HepG2 (cell line): ENCODE results near the gene RBAK. TPM values are rescaled to one million over a fixed set of nuclear protein-coding genes. Genes with fewer than 3 reads are reported as not detected.

Experiments
- ARHGAP35 ChIP-seq: sonication (generic); formaldehyde crosslinking; IDR thresholded peaks from 2 replicates; pipeline ENCODE4 v1.9.0; 2022; ENCODE audit warnings: mild to moderate bottlenecking, inconsistent platforms, moderate library complexity, missing genetic modification reagents, borderline replicate concordance
- BCL6 ChIP-seq: IDR thresholded peaks from 2 replicates; pipeline ENCODE4 v1.6.1; 2016; ENCODE audit warnings: missing genetic modification reagents, missing compliant biosample characterization
- DNMT3B ChIP-seq: conservative IDR thresholded peaks from 2 replicates; pipeline ENCODE4 v1.6.1; 2016; ENCODE audit warnings: missing biosample characterization, control low read depth
- DR1 ChIP-seq: sonication (generic); formaldehyde crosslinking; IDR thresholded peaks from 2 replicates; pipeline ENCODE4 v1.8.0; 2021; ENCODE audit warnings: mild to moderate bottlenecking, missing genetic modification reagents, inconsistent platforms
- FOXA1 ChIP-seq, 2 experiments: fragments of 450-650 bp in 1 of 2; sonication (generic) in 1 of 2; formaldehyde crosslinking in 1 of 2; IDR thresholded peaks; 2 replicates each; pipeline versions ENCODE4 v1.4.0 to v1.6.1; 2016 to 2020; ENCODE audit warnings: missing genetic modification reagents in 1 of 2
- FOXO1 ChIP-seq: sonication (generic); formaldehyde crosslinking; IDR thresholded peaks from 2 replicates; pipeline ENCODE4 v1.4.0; 2020; ENCODE audit warnings: missing genetic modification reagents
- GLI4 ChIP-seq: sonication (generic); formaldehyde crosslinking; IDR thresholded peaks from 2 replicates; pipeline ENCODE4 v1.5.1; 2020; ENCODE audit warnings: missing genetic modification reagents, mild to moderate bottlenecking, moderate library complexity, borderline replicate concordance
- MED13 ChIP-seq: sonication (generic); formaldehyde crosslinking; IDR thresholded peaks from 2 replicates; pipeline ENCODE4 v1.5.0; 2020; ENCODE audit warnings: missing genetic modification reagents
- MXD4 ChIP-seq: IDR thresholded peaks from 2 replicates; pipeline ENCODE4 v1.6.1; 2016; ENCODE audit warnings: mild to moderate bottlenecking, missing biosample characterization, missing genetic modification reagents
- MXI1 ChIP-seq: IDR thresholded peaks from 3 replicates; pipeline ENCODE4 v1.6.1; 2012; ENCODE audit warnings: low read depth, low read length, inconsistent platforms, borderline replicate concordance
- PHF21A ChIP-seq: sonication (generic); formaldehyde crosslinking; IDR thresholded peaks from 2 replicates; pipeline ENCODE4 v1.5.0; 2020; ENCODE audit warnings: mild to moderate bottlenecking, missing genetic modification reagents
- POGZ ChIP-seq: sonication (generic); formaldehyde crosslinking; IDR thresholded peaks from 2 replicates; pipeline ENCODE4 v1.4.0; 2020; ENCODE audit warnings: mild to moderate bottlenecking, missing genetic modification reagents
- SOX13 ChIP-seq, 3 experiments: fragments of 450-650 bp in 1 of 3; sonication (generic) in 1 of 3; formaldehyde crosslinking in 1 of 3; IDR thresholded peaks in 2 of 3; conservative IDR thresholded peaks in 1 of 3; 2 replicates each; pipeline versions ENCODE4 v1.5.0 to v1.6.1; 2016 to 2020; ENCODE audit warnings: antibody characterized with exemption in 1 of 3, mild to moderate bottlenecking in 1 of 3, missing compliant biosample characterization in 1 of 3, missing genetic modification reagents in 1 of 3, moderate library complexity in 1 of 3
- STAT6 ChIP-seq: sonication (generic); formaldehyde crosslinking; IDR thresholded peaks from 2 replicates; pipeline ENCODE4 v1.4.0; 2020; ENCODE audit warnings: missing genetic modification reagents, mild to moderate bottlenecking, borderline replicate concordance
- ZGPAT ChIP-seq: IDR thresholded peaks from 2 replicates; pipeline ENCODE4 v1.6.1; 2016; ENCODE audit warnings: mild to moderate bottlenecking
- ZNF275 ChIP-seq: sonication (generic); formaldehyde crosslinking; IDR thresholded peaks from 2 replicates; pipeline ENCODE4 v1.8.0; 2022; ENCODE audit warnings: missing genetic modification reagents, mild to moderate bottlenecking, inconsistent platforms, borderline replicate concordance
- ZNF430 ChIP-seq: sonication (generic); formaldehyde crosslinking; IDR thresholded peaks from 2 replicates; pipeline ENCODE4 v1.9.0; 2021; ENCODE audit warnings: mild to moderate bottlenecking, missing genetic modification reagents
- polyA plus RNA-seq, 8 experiments: library from polyadenylated mRNA; depleted of rRNA in 3 of 8; stranded (reverse) in 7 of 8; unstranded in 1 of 8; fragments of >200 nt; fragmentation: Illumina TruSeq in 4 of 8; extraction: Trizol in 4 of 8; gene quantifications; 2 replicates each; pipeline versions ENCODE4 v1.2.1 to v1.2.3, GENCODE V29; 2011 to 2016; ENCODE audit warnings: low read depth in 4 of 8, missing spikeins in 1 of 8, mixed read lengths in 1 of 8; ENCODE audit not compliant: insufficient read depth in 1 of 8
- total RNA-seq, 5 experiments: library from RNA; depleted of rRNA; stranded (reverse); fragments of >200 nt; fragmentation: Illumina TruSeq; extraction: Trizol; gene quantifications; 2 replicates each; pipeline ENCODE4 v1.2.3, GENCODE V29; 2016; ENCODE audit warnings: low read depth in 1 of 5
- TF ChIP-seq, protein P1 (sequence below): sonication (generic); formaldehyde crosslinking; IDR thresholded peaks from 2 replicates; pipeline ENCODE4 v1.4.0; 2020; ENCODE audit warnings: missing genetic modification reagents
- TF ChIP-seq, protein P2 (sequence below): sonication (generic); formaldehyde crosslinking; IDR thresholded peaks from 2 replicates; pipeline ENCODE4 v1.4.0; 2020; ENCODE audit warnings: missing genetic modification reagents

RBAK gene
- total and polyA plus RNA-seq, 2 of the 13 experiments (the other 11 are each of a cell fraction or from before 2014, with no cell fraction given): 4.4 to 11.8 TPM

DNA sequence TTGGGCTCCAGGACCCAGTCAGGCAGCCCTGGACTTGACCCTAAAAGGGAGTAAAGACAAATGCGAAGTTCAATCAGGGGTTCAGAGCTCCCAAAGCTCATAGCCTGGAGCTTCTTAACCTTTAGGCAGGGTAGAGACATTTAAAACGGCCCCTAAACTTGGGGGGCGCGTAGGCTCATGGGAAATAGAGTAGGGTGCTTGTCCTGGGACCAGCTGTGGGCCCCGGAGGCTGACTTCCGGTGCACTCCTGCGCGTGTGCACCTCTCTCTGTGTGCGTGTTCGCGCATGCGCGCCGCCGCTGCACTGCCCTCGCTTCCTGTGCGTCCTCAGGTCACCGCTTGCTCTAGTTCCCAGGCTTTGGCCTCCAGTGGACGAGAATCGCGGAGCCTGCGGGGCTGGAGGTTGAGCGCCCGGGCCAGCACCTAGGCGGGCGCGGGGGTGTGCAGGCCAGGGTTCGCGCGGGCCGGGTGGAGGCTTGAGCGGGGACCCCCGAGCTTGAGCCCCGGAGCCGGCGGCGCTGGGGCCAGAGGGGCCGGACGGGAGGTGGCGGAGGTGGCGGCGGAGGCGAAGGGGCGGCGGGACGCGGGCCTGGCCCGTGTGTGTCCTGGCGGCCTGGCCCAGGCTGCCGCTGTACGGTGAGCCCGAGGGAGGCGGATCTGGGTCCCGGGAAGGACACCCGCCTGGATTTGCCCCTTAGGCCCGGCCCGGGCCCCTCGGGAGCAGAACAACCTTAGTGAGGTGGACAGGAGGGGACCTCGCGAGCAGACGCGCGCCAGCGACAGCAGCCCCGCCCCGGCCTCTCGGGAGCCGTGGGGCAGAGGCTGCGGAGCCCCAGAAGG is at the start of gene RBAK (continued):
- TF ChIP-seq ZNF275 (CRISPR knock-in tag) (peak; percentile 42; the same call in 1 of the 2 replicates), FOXA1 (IDR thresholded peaks at IDR 0.05) (no peak), FOXA1 (CRISPR knock-in tag; IDR thresholded peaks at IDR 0.05) (no peak), ARHGAP35 (CRISPR knock-in tag) (0 out of 2 replicates have a peak, but pooled peaks have one; percentile 59), GLI4 (CRISPR knock-in tag) (peak; percentile 57; the same call in 1 of the 2 replicates), ZNF430 (0 out of 2 replicates have a peak, but pooled peaks have one; percentile 60), MXD4 (CRISPR knock-in tag) (peak; percentile 47), POGZ (CRISPR knock-in tag) (peak; percentile 21), DR1 (CRISPR knock-in tag) (peak; percentile 47; the same call in 1 of the 2 replicates), BCL6 (no peak), MED13 (0 out of 2 replicates have a peak, but pooled peaks have one; percentile 44), SOX13 (IDR thresholded peaks at IDR 0.05) (no peak), SOX13 (CRISPR knock-in tag; conservative IDR thresholded peaks at IDR 0.05 in 1 of 2, IDR thresholded peaks at IDR 0.05 in 1 of 2) (no peak), STAT6 (no peak), ZGPAT (peak; percentile 70; the same call in 1 of the 2 replicates), DNMT3B (CRISPR knock-in tag) (no peak), FOXO1 (CRISPR knock-in tag) (no peak; the same call in none of the 2 replicates), PHF21A (peak; percentile 74), MXI1 (peak; percentile 45; the same call in 1 of the 3 replicates)
- TF ChIP-seq, protein P1, sequence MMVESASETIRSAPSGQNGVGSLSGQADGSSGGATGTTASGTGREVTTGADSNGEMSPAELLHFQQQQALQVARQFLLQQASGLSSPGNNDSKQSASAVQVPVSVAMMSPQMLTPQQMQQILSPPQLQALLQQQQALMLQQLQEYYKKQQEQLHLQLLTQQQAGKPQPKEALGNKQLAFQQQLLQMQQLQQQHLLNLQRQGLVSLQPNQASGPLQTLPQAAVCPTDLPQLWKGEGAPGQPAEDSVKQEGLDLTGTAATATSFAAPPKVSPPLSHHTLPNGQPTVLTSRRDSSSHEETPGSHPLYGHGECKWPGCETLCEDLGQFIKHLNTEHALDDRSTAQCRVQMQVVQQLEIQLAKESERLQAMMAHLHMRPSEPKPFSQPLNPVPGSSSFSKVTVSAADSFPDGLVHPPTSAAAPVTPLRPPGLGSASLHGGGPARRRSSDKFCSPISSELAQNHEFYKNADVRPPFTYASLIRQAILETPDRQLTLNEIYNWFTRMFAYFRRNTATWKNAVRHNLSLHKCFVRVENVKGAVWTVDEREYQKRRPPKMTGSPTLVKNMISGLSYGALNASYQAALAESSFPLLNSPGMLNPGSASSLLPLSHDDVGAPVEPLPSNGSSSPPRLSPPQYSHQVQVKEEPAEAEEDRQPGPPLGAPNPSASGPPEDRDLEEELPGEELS (CRISPR knock-in tag): no peak
- TF ChIP-seq, protein P2, sequence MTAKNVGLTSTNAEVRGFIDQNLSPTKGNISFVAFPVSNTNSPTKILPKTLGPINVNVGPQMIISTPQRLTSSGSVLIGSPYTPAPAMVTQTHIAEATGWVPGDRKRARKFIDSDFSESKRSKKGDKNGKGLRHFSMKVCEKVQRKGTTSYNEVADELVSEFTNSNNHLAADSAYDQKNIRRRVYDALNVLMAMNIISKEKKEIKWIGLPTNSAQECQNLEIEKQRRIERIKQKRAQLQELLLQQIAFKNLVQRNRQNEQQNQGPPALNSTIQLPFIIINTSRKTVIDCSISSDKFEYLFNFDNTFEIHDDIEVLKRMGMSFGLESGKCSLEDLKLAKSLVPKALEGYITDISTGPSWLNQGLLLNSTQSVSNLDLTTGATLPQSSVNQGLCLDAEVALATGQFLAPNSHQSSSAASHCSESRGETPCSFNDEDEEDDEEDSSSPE (CRISPR knock-in tag): peak; percentile 49; the same call in 1 of the 2 replicates
